ENCODE data around the gene TAF8. TPM values are rescaled to one million over a fixed set of nuclear protein-coding genes. Genes with fewer than 3 reads are reported as not detected.

Gene TAF8
- total RNA-seq, 1 donor from 2014 or later, result 26.0 TPM

DNA sequence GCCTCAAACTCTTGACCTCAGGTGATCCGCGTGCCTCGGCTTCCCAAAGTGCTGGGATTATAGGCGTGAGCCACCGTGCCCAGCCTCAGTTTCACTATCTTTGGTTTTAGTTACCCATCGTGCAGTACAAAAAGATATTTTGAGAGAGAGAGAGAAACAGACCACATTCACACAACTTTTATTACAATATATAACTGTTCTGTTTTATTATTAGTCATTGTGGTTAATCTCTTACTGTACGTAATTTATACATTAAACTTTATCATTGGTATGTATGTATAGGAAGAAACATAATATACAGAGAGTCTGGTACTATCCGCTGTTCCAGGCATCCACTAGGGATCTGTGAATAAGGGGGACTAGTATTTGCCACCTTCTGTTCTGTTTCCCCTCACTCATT lies 29.4 kb upstream of the TAF8 start:
- H3K9me3 ChIP-seq, result no peaks in the 10 kb centered on the region
- no peaks in the 10 kb centered on the region for H3K4me1 ChIP-seq
- H3K27ac ChIP-seq, result no peak overlapping the region
- no peaks in the 10 kb centered on the region for H3K36me3 ChIP-seq
- DNase-seq (ENCODE audit: low spot score in 2 of 2), result no peak
- H3K27me3 ChIP-seq, result no peaks in the 10 kb centered on the region
- intact Hi-C loops (cut with DNase I), result no loop called here
- H3K4me3 ChIP-seq, result no peak overlapping the region
- TF ChIP-seq, protein P1, sequence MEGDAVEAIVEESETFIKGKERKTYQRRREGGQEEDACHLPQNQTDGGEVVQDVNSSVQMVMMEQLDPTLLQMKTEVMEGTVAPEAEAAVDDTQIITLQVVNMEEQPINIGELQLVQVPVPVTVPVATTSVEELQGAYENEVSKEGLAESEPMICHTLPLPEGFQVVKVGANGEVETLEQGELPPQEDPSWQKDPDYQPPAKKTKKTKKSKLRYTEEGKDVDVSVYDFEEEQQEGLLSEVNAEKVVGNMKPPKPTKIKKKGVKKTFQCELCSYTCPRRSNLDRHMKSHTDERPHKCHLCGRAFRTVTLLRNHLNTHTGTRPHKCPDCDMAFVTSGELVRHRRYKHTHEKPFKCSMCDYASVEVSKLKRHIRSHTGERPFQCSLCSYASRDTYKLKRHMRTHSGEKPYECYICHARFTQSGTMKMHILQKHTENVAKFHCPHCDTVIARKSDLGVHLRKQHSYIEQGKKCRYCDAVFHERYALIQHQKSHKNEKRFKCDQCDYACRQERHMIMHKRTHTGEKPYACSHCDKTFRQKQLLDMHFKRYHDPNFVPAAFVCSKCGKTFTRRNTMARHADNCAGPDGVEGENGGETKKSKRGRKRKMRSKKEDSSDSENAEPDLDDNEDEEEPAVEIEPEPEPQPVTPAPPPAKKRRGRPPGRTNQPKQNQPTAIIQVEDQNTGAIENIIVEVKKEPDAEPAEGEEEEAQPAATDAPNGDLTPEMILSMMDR (IDR thresholded peaks at IDR 0.05), result no peak

GRCh38 chr6:42021847-42022754 lies 28.2 kb upstream of the TAF8 start:
- no peaks in the 10 kb centered on the region for H3K27me3 ChIP-seq
- no peaks in the 10 kb centered on the region for H3K9me3 ChIP-seq
- TF ChIP-seq, protein P1 (IDR thresholded peaks at IDR 0.05), result no peak
- H3K4me3 ChIP-seq, result no peak overlapping the region
- no peaks in the 10 kb centered on the region for H3K4me1 ChIP-seq
- no peak for DNase-seq (ENCODE audit: low spot score in 2 of 2)
- H3K27ac ChIP-seq, result no peak overlapping the region
- intact Hi-C loops (cut with DNase I), result no loop called here
- H3K36me3 ChIP-seq, result no peaks in the 10 kb centered on the region

DNA sequence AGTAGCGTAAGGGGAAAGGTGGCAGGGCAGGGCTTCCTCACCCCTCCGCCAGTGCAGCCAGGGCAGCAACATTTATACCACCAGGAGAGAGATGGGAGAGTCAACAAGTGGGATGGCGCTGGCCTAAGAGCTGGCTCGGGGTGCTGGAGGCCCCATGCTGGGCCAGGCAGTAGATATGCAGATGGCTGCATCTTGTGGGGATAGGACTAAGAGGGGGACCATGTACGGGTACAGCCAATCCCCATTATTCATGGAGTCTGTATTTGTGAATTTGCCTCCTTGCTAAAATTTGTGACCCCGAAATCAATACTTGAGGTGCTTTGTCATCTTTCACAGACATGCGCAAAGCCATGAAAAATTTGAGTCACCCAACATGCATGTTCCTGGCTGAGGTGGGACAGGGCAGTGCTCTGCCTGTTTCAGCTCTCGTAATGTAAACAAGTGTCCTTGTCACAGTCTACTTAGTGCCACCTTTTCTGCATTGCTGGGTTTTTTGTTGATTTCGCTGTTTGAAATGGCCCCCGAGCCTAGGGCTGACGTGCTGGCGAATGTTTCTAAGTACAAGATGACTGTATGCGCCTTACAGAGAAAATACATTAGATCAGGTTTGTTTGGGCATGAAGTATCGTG lies 27.5 kb upstream of the TAF8 start:
- intact Hi-C loops (cut with DNase I), result no loop called here

GRCh38 chr6:42025066-42025844 lies 25.1 kb upstream of the TAF8 start:
- Histone ChIP-seq H3K36me3 (peaks cover 5 to 7% of the 10 kb centered on the region in 2 donors), H3K4me3 (no peak overlapping the region), H3K9me3 (no peaks in the 10 kb centered on the region), H3K27ac (no peak overlapping the region), H3K27me3 (no peaks in the 10 kb centered on the region), H3K4me1 (peaks cover 0 to under 1% of the 10 kb centered on the region in 2 donors)
- no peak for DNase-seq (ENCODE audit: low spot score in 2 of 2)
- TF ChIP-seq, protein P1 (IDR thresholded peaks at IDR 0.05), result no peak
- intact Hi-C loops (cut with DNase I), result no loop called here

More for the DNA sequence above, 27.5 kb upstream of the TAF8 start:
- no peaks in the 10 kb centered on the region for H3K27me3 ChIP-seq
- DNase-seq (ENCODE audit: low spot score in 2 of 2), result no peak
- no peak overlapping the region for H3K4me3 ChIP-seq
- no peaks in the 10 kb centered on the region for H3K4me1 ChIP-seq
- TF ChIP-seq, protein P1 (IDR thresholded peaks at IDR 0.05), result no peak
- no peaks in the 10 kb centered on the region for H3K9me3 ChIP-seq
- no peaks in the 10 kb centered on the region for H3K36me3 ChIP-seq
- H3K27ac ChIP-seq, result no peak overlapping the region

DNA sequence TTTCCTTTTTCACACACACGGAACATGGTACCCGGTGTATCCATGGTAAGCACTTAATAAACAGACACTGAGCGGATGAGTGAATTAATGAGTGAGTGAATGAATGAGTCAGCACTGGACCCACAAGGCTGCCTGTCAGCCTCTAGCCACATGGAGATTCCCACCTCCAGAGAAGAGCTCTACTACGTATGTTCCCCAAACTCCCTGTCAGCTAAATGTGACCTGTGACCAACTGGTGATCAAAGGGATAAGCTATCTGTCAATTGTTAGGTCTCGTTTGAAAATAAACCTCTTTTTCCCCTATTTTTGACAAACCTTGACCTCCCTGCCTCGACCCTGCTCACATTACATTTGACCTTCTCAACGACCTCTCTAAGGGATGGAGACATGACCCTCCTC lies 24.5 kb upstream of the TAF8 start:
- H3K27ac ChIP-seq, result no peak overlapping the region
- no peak for DNase-seq (ENCODE audit: low spot score in 2 of 2)
- no peaks in the 10 kb centered on the region for H3K9me3 ChIP-seq
- H3K4me3 ChIP-seq, result no peak overlapping the region
- peaks cover 5 to 7% of the 10 kb centered on the region in 2 donors for H3K36me3 ChIP-seq
- H3K4me1 ChIP-seq, result peaks cover 0 to 3% of the 10 kb centered on the region in 2 donors
- TF ChIP-seq, protein P1 (IDR thresholded peaks at IDR 0.05), result no peak
- intact Hi-C loops (cut with DNase I), result no loop called here
- no peaks in the 10 kb centered on the region for H3K27me3 ChIP-seq
